ENCODE results near the gene FOLR1.
"Not testable (repeated sequence)": the region's sequence is repeated elsewhere in the genome, so short reads cannot be mapped to it uniquely, and the experiment has no call there.

The FOLR1 gene

DNA sequence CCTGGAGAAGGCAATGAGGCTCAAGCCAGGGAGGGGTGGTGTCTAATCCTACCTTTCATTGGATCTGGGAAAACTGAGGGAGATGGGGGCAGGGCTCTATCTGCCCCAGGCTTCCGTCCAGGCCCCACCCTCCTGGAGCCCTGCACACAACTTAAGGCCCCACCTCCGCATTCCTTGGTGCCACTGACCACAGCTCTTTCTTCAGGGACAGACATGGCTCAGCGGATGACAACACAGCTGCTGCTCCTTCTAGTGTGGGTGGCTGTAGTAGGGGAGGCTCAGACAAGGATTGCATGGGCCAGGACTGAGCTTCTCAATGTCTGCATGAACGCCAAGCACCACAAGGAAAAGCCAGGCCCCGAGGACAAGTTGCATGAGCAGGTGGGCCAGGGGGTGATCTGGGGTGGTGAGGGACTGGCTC lies at the start of gene FOLR1:
Gene FOLR1, plus strand, starts transcription at position 180 of the 421 bp plus-strand sequence. Its CDS starts 34 bp downstream, at position 214.
- no peak for DNase-seq

DNA sequence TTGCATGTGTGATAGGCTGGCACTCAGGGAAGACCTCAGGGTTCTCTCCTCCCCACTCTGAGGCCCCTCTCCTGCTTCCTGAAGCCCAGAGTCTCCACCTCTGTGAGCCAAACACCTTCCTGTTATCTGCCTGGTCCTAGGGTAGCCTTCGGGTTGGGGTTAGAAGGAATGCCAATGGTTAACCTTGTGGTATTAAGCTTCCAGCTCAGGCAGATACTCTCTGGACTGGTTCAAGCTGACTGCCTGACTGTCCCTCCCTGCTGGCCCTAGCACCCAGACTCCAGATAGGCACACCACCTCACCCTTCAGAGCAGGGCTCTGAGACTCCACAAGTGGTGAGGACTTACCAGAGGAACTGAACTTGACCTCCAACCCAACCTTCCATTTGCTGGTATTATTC lies 49.4 kb upstream of the FOLR1 start:
- DNase-seq, result not testable (repeated sequence)

DNA sequence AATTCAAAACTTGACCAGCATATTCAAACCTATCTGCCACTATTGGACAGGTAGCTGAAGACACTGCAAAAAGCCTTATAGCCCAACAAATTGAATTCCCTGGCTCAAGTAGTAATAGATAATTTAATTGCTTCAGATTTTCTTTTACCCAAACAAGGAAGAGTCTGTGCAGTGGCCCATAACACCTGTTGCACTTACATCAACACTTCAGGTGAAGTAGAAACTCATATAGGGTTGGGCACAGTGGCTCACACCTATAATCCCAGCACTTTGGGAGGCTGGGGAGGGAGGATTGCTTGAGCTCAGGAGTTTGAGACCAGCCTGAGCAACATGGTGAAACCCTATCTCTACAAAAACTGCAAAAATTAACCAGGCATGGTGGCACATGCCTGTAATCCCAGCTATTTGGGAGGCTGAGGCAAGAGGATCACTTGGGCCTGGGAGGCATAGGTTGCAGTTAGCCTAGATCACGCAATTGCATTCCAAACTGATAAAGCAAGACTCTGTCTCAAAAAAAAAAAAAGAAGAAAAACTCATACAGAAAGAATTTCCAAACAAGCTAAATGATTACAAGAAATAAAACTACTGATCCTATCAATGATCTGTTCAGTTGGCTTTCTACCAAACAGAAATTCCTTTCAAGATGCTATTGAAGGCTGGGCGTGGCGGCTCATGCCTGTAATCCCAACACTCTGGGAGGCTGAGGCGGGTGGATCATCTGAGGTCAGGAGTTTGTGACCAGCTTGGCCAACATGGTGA lies 47.0 kb upstream of the FOLR1 start:
- DNase-seq, result no peak

DNA sequence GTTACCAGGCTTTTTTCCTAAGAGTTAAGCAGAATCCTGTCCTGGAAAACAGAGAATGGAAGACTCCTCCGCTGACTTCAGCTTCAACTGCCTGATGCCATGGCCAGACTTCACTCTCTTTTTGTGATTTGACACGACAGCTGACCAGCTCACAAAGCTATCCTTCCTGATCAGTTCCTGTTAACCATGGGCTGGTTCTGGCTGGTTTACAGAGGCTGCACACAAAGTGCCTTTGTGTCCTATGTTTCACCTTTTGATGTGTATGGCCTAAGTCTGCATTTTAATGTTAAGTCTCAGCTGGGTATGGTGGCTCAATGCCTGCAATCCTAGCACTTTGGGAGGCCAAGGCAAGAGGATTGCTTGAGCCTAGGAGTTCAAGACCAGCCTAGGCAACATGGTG lies 45.3 kb upstream of the FOLR1 start:
- DNase-seq, result no peak

DNA sequence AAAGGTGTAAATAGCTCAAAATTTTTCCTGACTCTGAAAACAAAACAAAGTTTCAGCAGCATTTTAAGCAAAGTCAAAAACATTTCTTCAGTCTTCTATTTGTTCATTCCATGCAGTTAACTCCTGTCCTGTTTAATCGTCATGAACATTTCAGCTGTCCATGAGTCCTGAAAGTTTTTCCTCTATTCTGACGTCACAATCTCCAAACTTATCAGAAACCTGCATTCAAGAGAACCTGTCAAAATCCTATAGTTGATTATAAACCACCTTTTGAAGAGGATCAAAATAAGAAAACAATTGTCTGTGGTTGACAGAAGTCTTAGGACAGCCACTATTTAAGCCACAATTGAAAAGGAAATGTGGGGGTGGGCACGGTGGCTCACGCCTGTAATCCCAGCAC lies 41.1 kb upstream of the FOLR1 start:
- DNase-seq, result no peak

DNA sequence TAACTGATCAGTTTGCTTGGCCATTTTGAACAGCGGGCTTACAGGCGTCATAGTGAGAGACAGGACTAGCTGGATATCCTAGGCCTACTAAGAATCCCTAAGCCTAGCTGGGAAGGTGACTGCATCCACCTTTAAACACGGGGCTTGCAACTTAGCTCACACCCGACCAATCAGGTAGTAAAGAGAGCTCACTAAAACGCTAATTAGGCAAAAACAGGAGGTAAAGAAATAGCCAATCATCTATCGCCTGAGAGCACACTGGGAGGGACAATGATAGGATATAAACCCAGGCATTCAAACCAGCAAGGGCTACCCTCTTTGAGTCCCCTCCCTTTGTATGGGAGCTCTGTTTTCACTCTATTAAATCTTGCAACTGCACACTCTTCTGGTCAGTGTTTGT lies 38.1 kb upstream of the FOLR1 start:
- DNase-seq, result not testable (repeated sequence)

DNA sequence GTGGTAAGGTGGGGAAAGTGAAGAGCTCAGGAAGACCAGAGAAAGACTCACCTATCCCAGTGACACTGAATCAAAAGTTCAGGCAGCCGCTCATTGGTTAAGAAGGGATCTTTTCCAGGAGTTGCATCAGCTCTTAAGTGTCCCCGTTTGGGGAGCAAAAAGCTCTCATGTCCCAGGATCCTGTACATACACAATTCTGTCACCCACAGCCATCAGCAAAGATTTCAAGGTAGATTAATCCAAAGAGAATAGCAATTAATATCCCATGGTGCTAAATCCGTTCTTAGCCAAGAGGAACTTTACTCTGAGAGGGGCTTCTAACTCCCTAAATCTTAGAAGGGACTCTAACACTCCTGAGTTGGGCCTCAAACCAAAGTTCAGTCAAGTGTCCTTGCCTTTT lies 37.1 kb upstream of the FOLR1 start:
- DNase-seq, result no peak

DNA sequence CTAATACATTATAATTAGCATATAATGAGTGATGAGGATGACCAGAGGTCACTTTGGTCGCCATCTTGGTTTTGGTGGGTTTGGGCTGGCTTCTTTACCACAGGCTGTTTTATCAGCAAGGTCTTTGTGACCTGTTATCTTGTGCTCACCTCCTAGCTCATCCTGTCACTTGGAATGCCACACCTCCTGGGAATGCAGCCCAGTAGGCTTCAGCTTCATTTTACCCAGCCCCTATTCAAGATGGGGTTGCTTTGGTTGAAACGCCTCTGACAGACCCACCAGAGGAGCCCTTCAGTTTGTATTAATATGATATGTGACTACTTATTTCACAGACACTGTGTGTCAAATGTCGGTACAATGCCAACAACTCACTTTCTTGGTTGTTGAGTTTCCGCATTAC lies 36.2 kb upstream of the FOLR1 start:
- no peak for DNase-seq

DNA sequence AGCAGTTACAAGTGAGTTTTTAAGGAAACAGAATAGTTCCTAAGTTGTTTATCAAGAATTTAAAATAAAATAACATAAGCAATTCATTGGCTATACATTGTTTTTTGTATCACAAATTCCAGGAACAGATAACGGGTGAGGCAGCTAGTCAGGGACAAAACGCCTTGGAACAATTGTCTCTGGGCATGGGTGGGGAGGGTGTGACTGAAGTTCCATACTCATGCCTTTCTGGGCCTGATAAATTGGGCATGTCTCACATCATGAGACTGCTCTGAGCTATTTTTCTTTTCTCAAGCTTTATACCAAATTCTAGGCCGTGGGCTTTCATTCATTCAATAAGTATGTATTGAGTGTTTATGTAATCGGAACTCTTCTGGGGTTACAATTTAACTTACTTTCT lies 34.8 kb upstream of the FOLR1 start:
- no peak for DNase-seq

DNA sequence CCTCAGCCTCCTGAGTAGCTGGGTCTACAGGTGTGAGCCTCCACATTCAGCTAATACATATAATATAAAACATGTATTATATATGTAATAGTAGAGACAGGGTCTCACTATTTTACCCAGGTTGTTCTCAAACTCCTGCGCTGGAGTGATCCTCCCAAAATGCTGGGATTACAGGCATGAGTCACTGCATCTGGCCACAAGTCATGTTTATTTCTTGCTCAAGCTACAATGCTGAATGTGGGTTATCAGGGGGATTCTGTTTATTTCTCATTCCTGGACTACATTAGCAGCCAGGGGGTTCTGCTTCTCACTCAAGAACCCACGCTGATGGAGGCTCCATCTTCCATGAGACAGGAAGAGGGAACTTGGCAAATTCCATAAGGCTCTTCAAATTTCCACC lies 31.6 kb upstream of the FOLR1 start:
- DNase-seq, result no peak

DNA sequence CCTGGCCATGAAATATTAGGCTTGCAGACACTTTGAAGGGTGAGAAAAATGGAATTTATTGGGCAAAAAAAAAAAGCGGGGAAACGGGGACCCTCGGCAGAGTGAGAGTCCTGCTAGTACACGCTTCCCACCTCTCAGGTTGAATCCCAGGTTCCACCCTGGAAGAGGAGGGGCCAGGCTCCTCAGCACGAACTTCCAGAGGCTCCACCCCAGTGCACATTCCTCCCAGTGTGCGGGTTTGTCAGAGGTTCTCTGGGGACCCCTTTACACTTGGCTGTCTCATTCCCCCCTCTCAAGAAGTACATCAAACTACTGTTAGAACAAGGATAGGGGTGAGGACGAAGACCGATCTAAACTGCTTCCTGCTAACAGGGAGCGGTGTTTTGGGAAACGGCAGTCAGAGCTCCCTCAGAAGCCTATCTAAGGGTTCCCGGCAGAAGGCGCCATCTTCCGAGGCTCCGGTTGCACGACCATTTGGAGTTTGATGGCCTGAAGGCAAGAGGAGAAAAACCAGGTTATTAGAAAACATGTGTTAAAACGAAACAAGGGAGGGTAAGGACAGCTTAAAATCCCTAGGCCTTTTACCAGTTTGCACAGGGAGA lies 28.9 kb upstream of the FOLR1 start:
- no peak for DNase-seq

DNA sequence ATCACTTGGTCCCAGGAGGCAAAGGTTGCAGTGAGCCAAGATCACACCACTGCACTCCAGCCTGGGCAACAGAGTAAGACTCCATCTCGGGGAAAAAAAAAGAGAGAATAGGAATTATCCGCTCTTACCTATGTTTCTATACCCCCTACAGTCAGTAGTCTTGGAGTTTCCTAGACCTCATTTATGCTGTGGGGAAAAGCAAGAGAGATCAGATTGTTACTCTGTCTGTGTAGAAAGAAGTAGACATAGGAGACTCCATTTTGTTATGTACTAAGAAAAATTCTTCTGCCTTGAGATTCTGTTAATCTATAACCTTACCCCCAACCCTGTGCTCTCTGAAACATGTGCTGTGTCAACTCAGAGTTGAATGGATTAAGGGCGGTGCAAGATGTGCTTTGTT lies 27.8 kb upstream of the FOLR1 start:
- DNase-seq, result not testable (repeated sequence)

DNA sequence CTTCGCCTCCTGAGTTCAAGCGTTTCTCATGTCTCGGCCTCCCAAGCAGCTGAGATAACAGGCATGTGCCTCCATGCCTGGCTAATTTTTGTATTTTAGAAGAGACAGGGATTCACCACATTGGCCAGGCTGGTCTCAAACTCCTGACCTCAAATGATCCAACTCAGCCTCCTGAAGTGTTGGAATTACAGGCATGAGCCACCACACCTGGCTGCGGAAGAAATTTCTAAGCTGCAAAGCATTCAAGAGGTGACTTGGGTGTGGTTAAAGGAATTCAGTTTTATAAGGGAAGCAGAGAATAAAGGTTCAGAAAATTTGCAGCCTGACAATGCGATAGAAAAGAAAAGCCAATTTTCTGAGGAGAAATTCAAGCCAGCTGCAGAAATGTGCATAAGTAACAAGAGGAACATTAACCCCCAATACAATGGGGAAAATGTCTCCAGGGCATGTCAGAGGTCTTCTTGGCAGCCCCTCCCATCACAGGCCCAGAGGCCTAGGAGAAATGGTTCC lies 22.8 kb upstream of the FOLR1 start:
- not testable (repeated sequence) for DNase-seq

DNA sequence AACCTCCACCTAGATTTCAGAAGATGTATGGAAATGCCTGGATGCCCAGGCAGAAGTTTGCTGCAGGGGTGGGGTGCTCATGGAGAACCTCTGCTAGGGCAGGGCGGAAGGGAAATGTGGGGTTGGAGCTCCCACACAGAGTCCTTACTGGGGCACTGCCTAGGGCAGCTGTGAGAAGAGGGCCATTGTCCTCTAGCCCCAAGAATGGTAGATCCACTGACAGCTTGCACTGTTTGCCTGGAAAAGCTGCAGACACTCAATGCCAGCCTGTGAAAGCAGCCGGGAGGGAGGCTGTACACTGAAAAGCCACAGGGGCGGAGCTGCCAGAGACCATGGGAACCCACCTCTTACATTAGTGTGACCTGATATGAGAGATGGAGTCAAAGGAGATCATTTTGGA lies 22.2 kb upstream of the FOLR1 start:
- not testable (repeated sequence) for DNase-seq

DNA sequence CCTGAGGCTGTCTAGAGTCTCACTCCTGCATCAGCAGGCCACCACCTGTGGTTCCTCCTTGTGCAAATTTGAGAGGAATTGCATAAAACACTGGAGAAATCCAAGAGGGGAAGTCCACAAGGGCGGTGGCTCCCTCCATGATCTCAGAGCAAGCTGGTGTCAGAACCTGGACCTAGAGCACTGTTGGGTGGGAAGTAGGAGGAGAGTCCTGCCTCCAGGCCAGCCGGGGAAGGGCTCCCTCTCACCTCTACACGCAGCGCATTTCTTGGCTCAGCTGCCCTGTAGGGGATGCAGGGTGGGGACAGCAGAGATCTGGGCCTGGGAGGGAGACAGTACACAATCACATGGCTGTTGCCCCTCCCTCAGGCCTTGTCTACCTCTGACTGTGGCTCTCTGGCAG lies 19.9 kb upstream of the FOLR1 start:
- DNase-seq, result not testable (repeated sequence)

DNA sequence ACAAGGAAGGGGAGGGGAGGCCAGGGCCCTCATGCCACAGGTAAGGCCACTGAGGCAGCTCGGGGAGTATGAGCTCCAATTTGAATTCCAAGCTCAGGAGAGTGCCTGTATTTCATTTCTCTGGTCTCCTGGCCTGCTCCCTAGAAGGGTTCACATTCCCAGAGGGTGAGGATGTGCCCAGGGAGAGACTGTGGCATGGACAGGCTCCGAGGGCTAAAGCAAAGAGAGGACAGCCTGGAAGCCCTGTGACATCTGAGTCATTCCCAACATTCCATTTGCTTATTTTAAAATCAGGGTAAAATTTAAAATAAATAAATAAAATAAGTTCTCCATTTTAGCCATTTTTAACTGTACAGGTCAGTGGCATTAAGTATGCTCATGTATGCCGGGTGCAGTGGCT lies 18.6 kb upstream of the FOLR1 start:
- DNase-seq, result no peak

DNA sequence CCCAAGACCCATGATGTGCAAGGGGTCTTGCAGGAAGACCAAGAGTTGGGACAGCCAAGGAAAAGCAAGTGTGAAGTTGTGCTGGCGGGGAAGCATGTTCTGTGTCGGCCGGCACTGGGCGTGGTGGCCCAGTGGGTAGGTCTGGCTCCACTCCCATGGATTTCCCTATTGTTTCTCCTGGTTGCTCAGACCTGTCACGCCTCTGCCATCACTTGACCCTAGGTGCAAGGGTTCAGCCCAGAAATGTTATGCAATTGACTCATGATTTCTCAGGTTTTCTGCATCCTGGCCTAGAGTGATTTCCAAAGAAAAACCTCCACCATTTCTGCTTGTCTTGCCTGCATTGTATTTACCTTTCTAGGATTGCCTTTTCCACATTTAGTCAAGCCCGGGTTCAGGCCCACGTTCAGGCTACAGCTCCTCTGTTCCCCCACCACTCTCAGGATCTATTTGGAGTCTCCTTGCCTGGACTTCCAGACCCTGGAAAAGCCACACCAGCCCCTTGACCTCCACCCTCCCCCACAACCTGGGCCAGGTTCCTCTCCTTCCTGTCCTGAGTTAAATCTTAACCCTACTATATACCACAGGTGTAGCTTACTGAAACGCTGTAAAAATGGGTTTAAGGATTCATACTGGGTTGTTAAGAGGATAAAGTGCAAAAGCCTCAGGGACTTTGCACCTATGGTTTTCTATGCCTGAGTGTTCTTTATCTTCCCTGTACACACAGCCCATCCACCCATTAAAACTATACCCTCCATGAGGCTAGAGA lies 17.5 kb upstream of the FOLR1 start:
- no peak for DNase-seq

DNA sequence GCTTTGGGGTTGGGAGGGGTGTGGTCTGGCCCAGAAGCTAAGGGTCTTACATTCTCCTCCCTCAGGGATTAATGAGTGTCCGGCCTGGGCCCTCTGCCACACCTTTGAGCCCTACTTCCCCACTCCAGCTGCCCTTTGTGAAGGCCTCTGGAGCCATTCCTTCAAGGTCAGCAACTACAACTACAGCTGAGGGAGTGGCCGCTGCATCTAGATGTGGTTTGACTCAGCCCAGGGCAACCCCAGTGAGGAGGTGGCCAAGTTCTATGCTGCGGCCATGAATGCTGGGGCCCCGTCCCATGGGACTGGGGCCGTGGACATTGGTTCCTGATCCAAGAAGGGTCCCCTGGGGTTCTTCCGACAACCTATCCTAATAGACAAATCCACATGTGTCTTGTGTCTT lies 14.3 kb upstream of the FOLR1 start:
- no peak for DNase-seq

DNA sequence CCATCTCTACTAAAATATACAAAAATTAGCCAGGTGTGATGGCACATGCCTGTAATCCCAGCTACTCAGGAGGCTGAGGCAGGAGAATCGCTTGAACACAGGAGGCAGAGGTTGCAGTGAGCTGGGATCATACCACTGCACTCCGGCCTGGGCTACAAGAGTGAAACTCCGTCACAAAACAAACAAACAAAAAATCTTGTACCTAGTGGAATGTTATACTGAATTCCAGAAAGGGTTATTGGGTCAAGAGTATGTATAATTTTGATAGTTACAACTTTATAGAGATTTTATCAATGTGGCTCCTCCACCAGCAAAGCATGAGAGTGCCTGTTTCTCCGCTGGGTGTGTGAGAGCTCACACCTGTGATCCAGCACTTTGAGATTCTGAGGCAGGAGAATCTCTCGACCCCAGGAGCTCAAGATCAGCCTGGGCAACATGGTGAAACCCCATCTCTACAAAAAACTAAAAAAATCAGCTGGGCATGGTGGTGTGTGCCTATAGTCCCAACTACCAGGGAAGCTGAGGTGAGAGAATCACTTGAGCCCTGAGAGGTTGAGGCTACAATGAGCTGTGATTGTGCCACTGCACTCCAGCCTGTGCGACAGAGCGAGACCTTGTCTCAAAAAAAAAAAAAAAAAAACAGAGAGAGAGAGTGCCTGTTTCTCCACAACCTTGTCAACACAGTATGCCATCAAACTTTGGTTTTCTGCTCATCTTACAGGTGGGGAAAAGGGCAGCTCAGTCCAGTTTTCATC lies 12.7 kb upstream of the FOLR1 start:
- DNase-seq, result no peak

DNA sequence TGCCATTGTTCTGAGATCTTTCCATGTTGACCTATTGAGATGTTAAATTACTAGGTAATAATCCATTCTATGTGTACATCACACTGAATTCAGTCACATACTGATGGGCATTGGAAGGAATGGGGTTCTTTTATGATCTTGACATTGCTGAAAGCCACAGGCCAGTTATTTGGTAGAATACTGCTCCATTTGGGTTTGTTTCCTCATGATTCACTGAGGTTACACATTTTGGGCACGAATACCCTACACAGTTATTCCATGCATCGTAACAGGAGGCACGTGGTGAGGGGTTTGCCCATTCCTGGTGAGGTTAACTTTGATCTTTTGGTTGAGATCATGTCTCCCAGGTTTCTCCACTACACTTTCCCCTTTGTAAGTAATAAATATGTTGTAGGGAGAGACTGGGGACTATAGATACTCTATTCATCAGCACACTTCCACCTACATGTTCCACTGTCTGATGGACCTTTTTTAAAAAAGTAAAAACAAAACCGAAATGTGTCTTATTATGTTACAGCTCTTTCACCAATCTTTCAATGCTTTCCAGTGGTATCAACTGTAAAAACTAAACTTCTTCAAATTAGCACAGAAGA lies 12.0 kb upstream of the FOLR1 start:
- no peak for DNase-seq

DNA sequence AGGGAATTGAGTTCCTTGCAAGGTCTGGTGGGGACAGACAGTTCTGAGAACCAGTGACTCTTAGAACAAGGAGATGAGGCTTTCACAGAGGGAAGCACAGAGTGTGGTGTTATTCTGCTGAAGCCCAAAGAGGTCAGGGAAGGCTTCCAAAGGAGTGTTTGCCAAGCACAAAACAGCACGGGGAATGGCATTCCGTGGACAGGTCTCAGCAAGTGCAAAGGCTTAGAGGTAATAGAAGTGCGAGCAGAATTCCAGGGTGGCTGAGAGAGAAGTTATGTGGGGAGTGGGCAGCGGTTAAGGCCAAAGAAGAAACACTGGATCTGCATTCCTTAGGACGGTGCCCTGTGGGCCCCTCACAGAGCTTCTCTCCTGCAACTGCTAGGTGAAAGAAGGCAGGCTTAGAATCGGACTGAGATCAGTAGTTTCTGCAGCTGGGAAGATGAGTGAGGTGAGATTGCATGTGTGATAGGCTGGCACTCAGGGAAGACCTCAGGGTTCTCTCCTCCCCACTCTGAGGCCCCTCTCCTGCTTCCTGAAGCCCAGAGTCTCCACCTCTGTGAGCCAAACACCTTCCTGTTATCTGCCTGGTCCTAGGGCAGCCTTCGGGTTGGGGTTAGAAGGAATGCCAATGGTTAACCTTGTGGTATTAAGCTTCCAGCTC lies 10.9 kb upstream of the FOLR1 start:
- DNase-seq, result not testable (repeated sequence)

DNA sequence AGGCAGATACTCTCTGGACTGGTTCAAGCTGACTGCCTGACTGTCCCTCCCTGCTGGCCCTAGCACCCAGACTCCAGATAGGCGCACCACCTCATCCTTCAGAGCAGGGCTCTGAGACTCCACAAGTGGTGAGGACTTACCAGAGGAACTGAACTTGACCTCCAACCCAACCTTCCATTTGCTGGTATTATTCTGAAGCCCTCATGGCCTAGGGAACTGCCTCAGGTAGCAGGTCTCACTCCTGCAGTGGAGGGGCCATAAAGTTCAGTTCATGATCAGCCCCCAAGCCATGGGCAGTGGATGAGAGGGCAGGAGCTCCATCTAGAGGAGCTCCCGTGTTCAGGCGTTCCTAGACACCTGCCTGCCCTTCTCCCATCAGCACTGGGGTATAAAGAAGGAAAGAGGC lies 10.4 kb upstream of the FOLR1 start:
- DNase-seq, result not testable (repeated sequence)

Measured in CD4-positive, alpha-beta T cell treated with Interleukin-17A for 4 hours (primary cell).